GM12864 (cell line): ENCODE results near the gene LAMB1.

Experiments used
- DNase-seq: peaks from one replicate; pipeline ENCODE4 v3.0.0-alpha.2; 2011; ENCODE audit warnings: low read depth
- H3K4me3 ChIP-seq: 2 replicates; pipeline ENCODE4 v1.5.1; 2011; ENCODE audit warnings: mild to moderate bottlenecking, low read depth, low read length, control low read depth
- CTCF ChIP-seq: IDR thresholded peaks from 2 replicates; pipeline ENCODE4 v1.5.1; 2011; ENCODE audit warnings: low read depth, mild to moderate bottlenecking, moderate library complexity, low read length, control low read depth, inconsistent platforms; ENCODE audit errors: missing control alignments

LAMB1 gene

GRCh38 chr7:107943018-107943417 lies 59.9 kb downstream of the LAMB1 start:
- no peak for TF ChIP-seq CTCF
- DNase-seq, result no peak

DNA sequence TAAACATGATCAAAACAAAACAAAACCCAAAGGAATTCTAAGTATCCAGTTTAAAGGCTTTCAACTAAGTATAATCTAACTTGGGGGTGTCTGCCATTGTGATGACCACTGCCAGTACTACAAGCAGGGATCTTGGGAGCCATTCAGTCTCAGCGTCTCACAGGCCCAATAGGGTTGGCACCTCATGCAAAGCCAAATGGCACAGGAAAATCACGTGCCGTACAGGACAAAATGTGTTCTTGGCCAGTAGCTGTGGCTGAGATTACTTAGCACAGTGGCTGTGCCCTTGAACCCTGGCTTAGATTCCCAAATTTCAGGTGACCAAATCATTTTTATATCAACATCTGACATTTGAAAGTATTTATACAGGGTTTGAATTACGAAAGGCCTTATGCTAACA lies 62.0 kb downstream of the LAMB1 start:
- DNase-seq, result no peak
- no peak for TF ChIP-seq CTCF
- no peak overlapping the region for H3K4me3 ChIP-seq

More at GRCh38 chr7:107943018-107943417, 59.9 kb downstream of the LAMB1 start:
- no peak overlapping the region for H3K4me3 ChIP-seq

DNA sequence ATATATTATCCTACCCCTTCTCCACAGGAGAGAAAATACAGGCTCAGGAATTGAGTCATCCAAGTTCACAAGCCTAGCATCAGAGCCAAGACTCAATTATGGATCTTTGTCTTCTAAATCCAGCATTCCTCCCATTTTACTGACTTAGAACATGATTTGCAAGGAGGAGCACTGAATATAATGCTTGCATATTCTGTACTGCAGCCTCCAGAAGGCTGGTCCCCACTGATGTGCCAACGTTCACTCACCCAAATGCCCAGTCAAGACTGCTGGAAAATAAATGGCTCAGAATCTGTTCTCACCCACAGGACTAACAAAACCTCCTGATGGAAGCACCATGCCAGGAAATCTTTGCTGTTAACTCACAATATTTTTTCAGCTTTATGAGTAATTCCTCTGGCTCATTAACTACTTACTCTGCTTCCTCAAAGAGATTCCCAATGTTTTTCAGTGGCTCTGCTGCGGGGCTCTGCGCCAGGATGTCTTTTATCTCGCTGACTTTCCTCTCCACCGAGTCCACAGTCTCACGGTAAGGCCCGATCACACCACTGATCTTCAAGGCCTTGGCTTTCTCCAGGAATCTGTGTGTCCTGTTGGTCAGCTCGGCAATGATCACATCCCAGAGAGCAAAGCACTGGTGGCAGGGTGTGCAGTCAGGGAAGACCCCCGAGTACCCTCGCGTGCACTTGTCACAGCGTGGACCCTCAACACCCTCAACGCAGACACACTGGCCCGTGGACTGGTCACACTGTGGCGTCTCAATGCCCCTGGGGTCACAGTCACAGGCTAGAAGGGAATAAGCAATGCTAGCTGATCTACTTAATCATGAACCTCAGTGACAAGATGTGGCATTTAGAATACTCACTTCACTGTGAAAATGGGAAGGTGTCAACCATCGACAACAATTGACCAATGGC lies 63.1 kb downstream of the LAMB1 start:
- no peak for DNase-seq
- no peak for TF ChIP-seq CTCF
- no peak overlapping the region for H3K4me3 ChIP-seq

- H3K4me3 ChIP-seq, result no peak overlapping the region
- DNase-seq, result no peak
- TF ChIP-seq CTCF, result no peak
Observed at GRCh38 chr7:107938456-107939250, 64.3 kb downstream of the LAMB1 start.

DNA sequence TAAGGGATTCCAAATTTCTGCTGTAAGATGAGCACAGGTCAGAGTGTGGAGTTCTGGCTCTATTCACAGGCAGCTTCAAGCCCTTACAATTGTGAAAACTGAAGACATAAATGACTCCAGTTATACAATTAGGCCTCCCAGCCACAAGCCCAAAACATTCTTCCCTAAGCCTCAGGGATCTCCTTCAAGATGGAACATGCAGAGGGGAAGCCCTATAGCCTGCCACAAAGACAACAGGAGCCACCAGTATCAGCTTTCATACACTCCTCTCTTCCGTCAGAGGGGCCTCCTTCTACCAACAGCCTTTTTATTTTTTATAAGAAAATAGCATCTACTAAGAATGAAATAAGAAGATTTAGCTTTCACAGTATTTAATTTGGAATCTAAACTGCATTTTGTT lies 65.4 kb downstream of the LAMB1 start:
- TF ChIP-seq CTCF, result no peak
- no peak overlapping the region for H3K4me3 ChIP-seq
- no peak for DNase-seq

DNA sequence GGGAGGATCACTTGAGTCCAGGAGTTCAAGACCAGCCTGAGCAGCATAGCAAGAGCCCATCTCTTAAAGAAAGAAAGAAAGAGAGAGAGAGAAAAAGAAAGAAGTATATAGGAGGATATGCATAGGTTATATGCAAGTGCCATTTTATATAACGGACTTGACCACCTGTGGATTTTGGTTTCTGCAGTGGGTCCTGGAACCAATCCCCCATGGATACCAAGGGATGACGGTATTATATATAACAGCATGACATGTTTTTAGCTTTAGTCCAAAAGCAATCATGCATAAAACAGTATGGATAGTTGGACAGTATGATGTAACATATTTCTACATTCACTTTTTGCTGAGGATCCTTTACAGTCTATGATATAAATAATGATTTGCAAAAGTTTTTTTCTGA lies 66.6 kb downstream of the LAMB1 start:
- no peak for DNase-seq
- no peak for TF ChIP-seq CTCF
- H3K4me3 ChIP-seq, result no peak overlapping the region
